GM12891 (cell line): ENCODE measurements around the gene POLN.

Source experiments
- DNase-seq: peaks from one replicate; pipeline ENCODE4 v3.0.0; 2011; ENCODE audit warnings: low spot score; ENCODE audit not compliant: insufficient read length
- FAIRE-seq: peaks from 2 replicates; lab custom pipeline; 2011; peaks lifted over from hg19 to GRCh38; lab: Jason Lieb, UNC
- PAX5 ChIP-seq: IDR thresholded peaks from 2 replicates; pipeline ENCODE4 v1.6.1; 2011; ENCODE audit warnings: low read length, moderate library complexity, mild to moderate bottlenecking; ENCODE audit not compliant: insufficient read depth, severe bottlenecking
- POLR2A ChIP-seq: IDR thresholded peaks from 2 replicates; pipeline ENCODE4 v1.6.1; 2011; ENCODE audit warnings: low read depth, low read length, control low read depth
- POLR2AphosphoS5 ChIP-seq: IDR thresholded peaks from 2 replicates; pipeline ENCODE4 v1.6.1; 2011; ENCODE audit warnings: low read depth, low read length, control low read depth
- POU2F2 ChIP-seq: IDR thresholded peaks from 2 replicates; pipeline ENCODE4 v1.6.1; 2011; ENCODE audit warnings: low read depth, mild to moderate bottlenecking, control low read depth, low read length, moderate library complexity
- SPI1 ChIP-seq: IDR thresholded peaks from 2 replicates; pipeline ENCODE4 v1.6.1; 2011; ENCODE audit warnings: low read depth, low read length, control low read depth
- TAF1 ChIP-seq: IDR thresholded peaks from 2 replicates; pipeline ENCODE4 v1.6.1; 2011; ENCODE audit warnings: low read depth, low read length, control low read depth

Gene POLN

DNA sequence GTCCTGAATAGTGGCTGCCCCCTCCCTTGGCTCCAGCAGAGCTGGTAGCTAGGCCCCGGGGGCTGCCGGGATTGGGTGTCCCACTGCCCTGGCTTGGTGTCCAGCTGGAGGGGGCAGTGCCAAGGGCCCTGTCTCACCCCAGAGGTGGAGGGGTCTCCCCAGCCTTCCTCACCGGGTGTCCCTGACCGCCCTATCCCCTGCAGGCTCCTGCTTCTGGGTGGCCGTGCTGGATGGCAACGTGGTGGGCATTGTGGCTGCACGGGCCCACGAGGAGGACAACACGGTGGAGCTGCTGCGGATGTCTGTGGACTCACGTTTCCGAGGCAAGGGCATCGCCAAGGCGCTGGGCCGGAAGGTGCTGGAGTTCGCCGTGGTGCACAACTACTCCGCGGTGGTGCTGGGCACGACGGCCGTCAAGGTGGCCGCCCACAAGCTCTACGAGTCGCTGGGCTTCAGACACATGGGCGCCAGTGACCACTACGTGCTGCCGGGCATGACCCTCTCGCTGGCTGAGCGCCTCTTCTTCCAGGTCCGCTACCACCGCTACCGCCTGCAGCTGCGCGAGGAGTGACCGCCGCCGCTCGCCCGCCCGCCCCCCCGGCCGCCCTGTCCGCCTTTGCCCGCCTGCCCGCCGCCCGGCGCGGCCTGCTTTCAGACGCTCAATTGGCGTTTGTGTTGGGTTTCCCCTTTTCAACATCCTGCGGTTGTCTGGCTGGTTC is 178.2 kb downstream of the POLN start:
- no peak for TF ChIP-seq POU2F2
- no peak for TF ChIP-seq TAF1
- no peak for TF ChIP-seq PAX5
- no peak for TF ChIP-seq POLR2AphosphoS5
- TF ChIP-seq SPI1: no peak
- TF ChIP-seq POLR2A: no peak
- DNase-seq (no peak), FAIRE-seq (no peak)

DNA sequence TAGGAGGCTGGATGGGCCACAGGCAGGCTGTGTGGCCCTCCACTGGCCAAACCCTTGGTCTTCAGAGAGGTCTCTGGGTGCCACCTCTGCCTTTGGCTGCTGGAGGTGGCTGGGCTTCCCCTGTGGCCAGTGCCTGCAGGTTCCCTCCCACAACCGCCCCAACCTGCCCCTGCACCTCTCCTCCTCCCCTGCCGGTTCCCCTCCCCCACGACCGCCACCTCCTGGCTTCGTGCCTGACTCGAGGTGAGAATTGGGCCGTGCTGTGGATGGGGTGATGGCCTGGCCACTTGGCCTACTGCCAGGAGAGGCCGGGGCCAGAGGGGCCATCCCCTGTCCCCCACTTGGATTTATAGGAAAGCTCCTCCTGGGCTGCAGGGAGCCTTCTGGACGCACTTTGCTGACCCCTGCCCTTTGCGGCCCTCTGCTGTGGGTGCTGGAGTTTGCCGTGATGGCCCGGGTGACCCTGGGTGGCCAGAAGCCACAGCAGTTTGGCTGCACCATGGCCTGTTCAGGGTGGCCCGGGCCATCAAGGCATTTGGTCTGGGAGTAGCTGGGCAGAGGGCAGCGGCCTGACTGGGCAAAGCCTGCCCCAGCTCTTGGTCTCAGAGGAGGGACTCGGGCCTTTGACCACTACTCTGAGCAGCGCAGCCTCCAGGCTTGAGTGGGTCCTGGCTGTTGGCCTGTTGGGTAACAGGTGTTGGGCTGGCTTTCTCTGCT is 179.0 kb downstream of the POLN start:
- DNase-seq (no peak), FAIRE-seq (no peak)
- TF ChIP-seq PAX5: no peak
- no peak for TF ChIP-seq TAF1

DNA sequence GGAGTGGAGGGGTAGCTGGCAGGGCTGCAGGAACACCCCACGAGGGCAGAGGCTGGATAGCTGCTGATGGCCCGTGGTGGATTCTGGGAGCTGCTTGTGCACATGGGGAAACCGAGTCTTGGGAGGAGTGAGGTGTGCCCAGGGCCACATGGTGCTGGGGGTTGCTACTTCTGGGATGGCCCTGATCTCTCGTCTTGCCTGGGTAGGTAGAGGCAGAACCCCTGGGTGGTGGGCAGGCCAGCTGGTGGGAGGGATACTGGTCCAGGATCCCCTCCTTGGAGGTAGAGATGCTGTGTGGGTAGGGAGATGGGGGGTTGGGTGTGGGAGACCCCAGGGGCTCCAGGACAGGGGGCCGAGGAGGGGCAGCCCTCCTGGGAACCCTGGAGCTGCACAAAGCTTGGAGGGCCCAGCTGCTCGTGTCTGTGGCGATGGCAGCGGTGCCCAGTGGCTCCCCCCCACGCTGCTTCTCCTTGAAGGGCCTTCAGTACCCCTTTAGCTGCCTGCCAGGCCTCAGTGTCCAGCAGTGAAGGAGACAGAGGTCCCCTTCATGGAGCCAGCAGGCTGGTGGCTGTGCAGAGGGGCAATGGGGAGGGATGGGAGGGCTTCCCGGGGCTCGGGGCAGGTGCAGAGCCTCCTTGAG is 179.6 kb downstream of the POLN start:
- no peak for DNase-seq
- no peak for FAIRE-seq
- TF ChIP-seq POLR2A (no peak), POU2F2 (no peak), SPI1 (no peak), PAX5 (no peak), POLR2AphosphoS5 (no peak), TAF1 (no peak)

DNA sequence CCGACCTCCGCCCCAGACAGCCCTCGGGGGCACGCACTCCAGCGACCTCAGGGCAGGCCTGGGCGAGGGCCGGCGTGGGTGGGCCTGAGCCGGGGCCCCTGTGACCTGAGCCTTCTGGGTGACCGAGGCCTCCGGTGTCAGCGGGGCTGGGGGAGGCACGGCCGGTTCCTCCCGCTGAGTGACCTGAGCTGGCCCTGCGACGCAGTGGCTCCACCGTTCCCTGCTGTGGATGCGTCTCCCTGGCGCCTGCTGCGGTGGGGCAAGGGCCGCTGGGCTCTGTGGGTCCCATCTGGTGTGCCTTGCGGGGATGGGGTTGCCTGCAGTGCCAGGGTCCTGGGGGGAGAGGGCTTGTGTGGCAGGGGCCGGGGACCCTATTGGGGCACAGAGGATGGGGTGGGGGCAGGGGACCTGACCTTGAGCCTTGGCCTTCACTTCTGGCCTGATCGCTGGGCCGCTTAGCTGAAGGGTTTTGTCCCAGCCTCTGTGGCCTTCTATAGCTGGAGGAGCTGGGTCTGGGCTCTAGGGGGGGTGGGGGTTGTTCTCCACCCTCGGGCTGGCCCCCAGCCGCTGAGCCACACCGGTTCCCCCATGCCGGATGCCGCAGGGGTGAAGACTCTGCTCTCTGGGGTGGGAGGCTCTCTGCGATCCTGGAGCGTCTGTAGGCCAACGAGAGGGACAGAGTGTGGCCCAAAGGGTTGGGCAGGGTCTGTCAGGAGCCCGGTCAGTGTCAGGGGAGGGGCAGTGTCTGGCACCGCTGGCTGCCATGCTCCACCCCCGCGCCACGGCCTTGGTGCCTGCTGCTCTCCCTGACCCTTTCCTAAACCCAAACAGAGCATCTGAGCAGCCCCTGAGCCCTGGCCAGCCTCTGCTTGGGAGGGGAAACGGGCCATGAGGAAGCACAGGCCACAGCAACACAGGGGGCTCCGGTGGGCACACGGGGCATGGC is 180.5 kb downstream of the POLN start:
- FAIRE-seq: no peak
- DNase-seq: no peak
- TF ChIP-seq POLR2A: no peak
- TF ChIP-seq POLR2AphosphoS5: no peak
- TF ChIP-seq SPI1: no peak
- no peak for TF ChIP-seq PAX5
- TF ChIP-seq TAF1: no peak
- TF ChIP-seq POU2F2: no peak

DNA sequence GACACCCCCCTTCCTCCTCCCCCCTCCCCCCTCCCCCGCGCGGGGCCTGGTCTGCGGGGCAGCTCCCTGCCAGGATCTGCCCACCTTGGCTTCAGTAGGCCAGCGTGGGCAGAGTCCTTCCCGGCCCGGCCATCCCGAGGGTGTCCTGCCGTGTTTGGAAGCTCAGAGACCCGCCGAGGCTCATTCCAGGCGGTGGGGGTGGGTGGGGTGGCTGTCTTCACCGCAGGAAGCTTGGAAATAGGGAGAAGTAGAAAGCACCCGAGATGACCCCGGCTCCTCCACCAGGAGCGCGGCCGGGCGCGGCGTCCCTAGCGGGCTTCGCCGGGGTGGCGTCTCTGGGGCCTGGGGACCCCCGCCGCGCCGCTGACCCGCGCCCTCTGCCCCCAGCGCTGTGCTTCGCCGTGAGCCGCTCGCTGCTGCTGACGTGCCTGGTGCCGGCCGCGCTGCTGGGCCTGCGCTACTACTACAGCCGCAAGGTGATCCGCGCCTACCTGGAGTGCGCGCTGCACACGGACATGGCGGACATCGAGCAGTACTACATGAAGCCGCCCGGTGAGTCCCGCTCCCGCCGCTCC is 181.2 kb downstream of the POLN start:
- FAIRE-seq (no peak), DNase-seq (no peak)
- no peak for TF ChIP-seq POU2F2
- no peak for TF ChIP-seq POLR2A
- TF ChIP-seq PAX5: no peak
- no peak for TF ChIP-seq POLR2AphosphoS5
- TF ChIP-seq TAF1: no peak
- no peak for TF ChIP-seq SPI1

DNA sequence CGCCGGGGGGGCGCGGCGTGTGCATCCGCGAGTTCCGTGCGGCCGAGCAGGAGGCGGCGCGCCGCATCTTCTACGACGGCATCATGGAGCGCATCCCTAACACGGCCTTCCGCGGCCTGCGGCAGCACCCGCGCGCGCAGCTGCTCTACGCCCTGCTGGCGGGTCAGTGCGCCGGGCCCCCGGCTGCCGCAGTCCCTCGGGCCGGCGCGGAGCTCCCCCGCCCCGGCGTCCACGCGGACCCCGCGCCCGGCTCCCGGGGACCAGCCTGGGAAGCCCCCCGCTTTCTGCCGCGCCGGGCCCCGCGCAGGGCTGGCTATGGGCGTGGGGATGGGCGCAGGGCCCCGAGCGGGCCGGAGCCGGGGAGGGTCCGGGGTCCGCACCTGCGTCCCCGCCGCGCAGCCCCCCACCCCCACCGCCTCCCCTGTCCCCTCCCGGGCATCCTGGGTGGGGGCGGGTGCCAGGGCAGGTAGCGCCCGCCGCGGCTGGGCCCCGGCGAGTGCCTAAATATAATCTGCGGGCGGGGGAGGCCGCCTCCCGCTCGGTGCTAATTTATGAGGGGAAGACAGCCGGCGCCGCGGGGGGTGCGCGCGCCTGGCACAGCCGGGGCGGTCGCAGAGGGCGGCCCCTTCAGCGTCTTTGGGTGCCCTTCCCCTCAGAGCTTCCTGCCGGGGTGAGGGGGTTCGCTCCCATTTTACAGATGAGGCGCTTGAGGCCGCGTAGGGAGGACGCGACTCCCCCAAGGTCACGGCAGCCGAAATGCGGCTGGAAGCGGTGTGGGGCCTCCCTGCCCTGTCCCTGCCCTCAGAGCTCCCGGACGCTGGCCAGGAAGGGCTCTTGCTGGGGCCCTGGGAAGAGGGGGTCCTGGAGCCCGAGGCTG is 182.0 kb downstream of the POLN start:
- peak; percentile 20 for FAIRE-seq
- no peak for DNase-seq
- no peak for TF ChIP-seq PAX5
- TF ChIP-seq SPI1: no peak
- TF ChIP-seq POLR2A: no peak
- no peak for TF ChIP-seq POU2F2
- no peak for TF ChIP-seq TAF1
- no peak for TF ChIP-seq POLR2AphosphoS5

DNA sequence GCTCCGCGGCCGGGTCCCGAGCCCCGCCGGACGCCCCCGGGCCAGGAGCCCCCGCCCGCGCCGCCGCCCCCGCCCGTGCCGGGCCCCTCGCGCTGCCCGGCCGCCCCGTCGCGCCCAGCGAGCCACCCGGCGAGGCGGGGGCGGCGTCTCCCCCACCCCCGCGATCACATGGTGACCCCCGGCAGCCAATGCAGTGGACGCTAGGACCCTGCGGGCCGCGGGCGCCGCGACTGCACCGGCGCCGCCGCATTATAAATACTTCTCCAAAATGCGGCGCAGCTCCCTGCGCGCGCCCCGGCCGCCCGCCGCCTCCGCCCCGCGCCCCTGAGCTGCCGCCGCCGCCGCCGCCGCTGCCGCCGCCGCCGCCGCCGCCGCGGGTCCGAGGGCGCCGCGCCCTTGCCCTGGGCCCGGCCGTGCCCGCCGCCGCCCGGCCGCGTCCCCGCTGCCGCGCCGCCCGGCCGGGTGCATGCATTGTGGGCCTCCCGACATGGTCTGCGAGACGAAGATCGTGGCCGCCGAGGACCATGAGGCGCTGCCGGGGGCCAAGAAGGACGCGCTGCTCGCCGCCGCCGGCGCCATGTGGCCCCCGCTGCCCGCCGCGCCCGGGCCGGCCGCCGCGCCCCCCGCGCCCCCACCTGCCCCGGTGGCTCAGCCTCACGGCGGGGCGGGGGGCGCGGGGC is 182.7 kb downstream of the POLN start, which contains the start of gene NAT8L:
Gene NAT8L, plus strand, starts transcription at position 282 of the 680 bp plus-strand sequence. Its CDS starts 185 bp downstream, at position 467.
- DNase-seq (no peak), FAIRE-seq (no peak)
- TF ChIP-seq POU2F2 (no peak), SPI1 (no peak), POLR2A (no peak), POLR2AphosphoS5 (no peak), PAX5 (no peak), TAF1 (no peak)
